Kidney epithelial cell (primary cell): Measurements from ENCODE around the gene TNFRSF4. TPM values are rescaled to one million over a fixed set of nuclear protein-coding genes. Genes with fewer than 3 reads are reported as not detected.
A peak's percentile ranks its signal among the peaks of the same experiment; 100 is the strongest.

ENCODE experiments used
- DNase-seq: peaks from one replicate; pipeline ENCODE4 v3.0.0-alpha.2; 2010; ENCODE audit warnings: low read depth
- H3K27me3 ChIP-seq: 2 replicates; pipeline ENCODE4 v1.6.0; 2011; ENCODE audit warnings: low read length; ENCODE audit not compliant: control insufficient read depth, insufficient read depth
- H3K36me3 ChIP-seq: 2 replicates; pipeline ENCODE4 v1.5.1; 2011; ENCODE audit warnings: low read length; ENCODE audit not compliant: control insufficient read depth, insufficient read depth
- H3K4me3 ChIP-seq: 2 replicates; pipeline ENCODE4 v1.5.1; 2011; ENCODE audit warnings: low read depth, mild to moderate bottlenecking, control low read depth, low read length
- total RNA-seq: library from RNA; depleted of rRNA; stranded (reverse); fragments of >200 nt; gene quantifications from 2 replicates; pipeline ENCODE4 v1.2.3, GENCODE V29; 2015
- TF ChIP-seq, protein P1 (sequence below): IDR thresholded peaks from 2 replicates; pipeline ENCODE4 v1.5.1; 2011; ENCODE audit warnings: mild to moderate bottlenecking, moderate library complexity, low read length, control low read depth, inconsistent platforms; ENCODE audit not compliant: insufficient read depth, poor library complexity, severe bottlenecking

TNFRSF4 gene
- total RNA-seq, 1 donor from 2014 or later = 0.25 TPM

GRCh38 chr1:1204425-1204920 lies 9.5 kb downstream of the TNFRSF4 start:
- Histone ChIP-seq H3K36me3 (no peaks in the 10 kb centered on the region), H3K27me3 (peaks cover 20% of the 10 kb centered on the region), H3K4me3 (no peak overlapping the region)
- TF ChIP-seq, protein P1, sequence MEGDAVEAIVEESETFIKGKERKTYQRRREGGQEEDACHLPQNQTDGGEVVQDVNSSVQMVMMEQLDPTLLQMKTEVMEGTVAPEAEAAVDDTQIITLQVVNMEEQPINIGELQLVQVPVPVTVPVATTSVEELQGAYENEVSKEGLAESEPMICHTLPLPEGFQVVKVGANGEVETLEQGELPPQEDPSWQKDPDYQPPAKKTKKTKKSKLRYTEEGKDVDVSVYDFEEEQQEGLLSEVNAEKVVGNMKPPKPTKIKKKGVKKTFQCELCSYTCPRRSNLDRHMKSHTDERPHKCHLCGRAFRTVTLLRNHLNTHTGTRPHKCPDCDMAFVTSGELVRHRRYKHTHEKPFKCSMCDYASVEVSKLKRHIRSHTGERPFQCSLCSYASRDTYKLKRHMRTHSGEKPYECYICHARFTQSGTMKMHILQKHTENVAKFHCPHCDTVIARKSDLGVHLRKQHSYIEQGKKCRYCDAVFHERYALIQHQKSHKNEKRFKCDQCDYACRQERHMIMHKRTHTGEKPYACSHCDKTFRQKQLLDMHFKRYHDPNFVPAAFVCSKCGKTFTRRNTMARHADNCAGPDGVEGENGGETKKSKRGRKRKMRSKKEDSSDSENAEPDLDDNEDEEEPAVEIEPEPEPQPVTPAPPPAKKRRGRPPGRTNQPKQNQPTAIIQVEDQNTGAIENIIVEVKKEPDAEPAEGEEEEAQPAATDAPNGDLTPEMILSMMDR = no peak
- DNase-seq = no peak

DNA sequence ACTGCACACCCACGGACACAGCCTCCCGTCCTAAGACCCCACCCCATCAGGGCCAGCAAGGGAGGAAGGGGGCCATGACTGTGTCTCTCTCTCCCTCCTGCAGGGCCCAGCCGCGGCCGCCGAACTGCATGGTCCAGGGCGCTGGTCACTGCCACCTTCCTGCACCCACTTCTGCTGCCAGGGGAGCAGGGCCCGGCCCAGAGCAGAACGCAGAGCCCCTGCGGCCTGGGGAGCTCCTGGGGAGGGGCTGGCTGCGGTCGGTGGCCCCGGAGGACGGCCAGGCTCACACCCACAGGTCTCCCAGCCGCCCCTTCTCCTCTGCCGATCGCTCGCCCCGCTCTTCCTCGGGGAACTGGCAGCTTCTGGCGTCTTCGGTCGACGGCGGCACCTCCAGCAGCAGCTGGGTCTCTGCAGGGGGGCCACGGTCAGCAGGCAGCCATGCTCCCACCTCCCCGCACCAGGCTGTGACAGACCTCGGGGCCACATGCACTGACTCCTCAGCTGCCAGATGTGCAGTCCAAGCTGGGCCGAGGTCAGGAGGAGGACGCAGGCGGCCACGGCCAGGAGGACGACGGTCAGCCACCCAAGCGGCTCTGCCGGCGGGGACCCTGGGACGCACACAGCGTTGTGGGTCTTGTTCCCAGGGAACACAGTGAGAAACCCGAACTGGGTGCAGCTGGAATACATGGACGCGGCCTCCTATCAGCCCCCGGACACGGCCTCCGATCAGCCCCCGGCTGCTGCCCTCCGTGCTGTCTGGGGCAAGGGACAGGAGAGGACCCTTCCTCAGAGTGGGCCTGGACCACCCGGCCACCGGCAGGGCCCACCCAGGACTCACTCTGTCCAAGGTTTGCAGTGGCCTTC lies 10.2 kb downstream of the TNFRSF4 start:
- TF ChIP-seq, protein P1 = no peak
- Histone ChIP-seq H3K27me3 (peaks cover 20% of the 10 kb centered on the region), H3K36me3 (no peaks in the 10 kb centered on the region), H3K4me3 (no peak overlapping the region)
- DNase-seq = no peak

DNA sequence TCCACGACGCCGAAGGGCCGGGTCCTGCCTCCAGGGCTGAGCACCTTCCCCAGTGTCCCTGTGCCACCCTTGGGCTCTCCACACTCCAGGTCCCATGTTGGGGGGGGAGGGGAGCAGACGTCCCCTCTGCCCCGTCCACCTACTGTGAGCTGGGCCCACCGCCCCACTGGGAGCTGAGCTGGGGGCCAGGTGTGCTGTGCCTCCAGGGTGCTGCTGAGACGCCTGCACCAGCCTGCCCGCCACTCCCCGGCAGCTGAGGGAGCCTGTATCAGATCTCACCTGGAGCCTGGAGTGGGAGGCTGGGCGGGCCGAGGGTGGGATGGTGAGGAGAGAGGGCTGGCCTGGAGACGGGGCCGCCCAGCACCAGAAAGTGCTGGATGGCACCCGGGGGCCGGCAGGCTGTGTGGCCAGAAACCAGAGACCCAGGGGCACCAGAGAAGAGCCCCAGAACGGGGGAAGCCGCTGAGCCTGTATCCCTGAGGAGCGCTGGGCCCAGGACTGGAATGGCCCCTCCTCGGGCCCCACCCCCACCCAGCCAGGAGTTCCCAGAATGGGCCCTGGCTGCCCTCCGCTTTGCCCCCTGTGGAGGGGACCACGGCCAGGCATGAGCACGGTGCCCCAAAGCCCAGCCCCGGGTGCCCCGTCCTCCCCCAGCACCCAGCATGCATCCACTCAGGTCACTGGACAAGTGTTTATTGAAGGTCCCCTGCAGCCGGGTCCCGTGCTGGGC lies 11.0 kb downstream of the TNFRSF4 start:
- H3K36me3 ChIP-seq = no peaks in the 10 kb centered on the region
- H3K27me3 ChIP-seq = peaks cover 20% of the 10 kb centered on the region
- no peak for DNase-seq
- H3K4me3 ChIP-seq = no peak overlapping the region
- TF ChIP-seq, protein P1 = no peak

DNA sequence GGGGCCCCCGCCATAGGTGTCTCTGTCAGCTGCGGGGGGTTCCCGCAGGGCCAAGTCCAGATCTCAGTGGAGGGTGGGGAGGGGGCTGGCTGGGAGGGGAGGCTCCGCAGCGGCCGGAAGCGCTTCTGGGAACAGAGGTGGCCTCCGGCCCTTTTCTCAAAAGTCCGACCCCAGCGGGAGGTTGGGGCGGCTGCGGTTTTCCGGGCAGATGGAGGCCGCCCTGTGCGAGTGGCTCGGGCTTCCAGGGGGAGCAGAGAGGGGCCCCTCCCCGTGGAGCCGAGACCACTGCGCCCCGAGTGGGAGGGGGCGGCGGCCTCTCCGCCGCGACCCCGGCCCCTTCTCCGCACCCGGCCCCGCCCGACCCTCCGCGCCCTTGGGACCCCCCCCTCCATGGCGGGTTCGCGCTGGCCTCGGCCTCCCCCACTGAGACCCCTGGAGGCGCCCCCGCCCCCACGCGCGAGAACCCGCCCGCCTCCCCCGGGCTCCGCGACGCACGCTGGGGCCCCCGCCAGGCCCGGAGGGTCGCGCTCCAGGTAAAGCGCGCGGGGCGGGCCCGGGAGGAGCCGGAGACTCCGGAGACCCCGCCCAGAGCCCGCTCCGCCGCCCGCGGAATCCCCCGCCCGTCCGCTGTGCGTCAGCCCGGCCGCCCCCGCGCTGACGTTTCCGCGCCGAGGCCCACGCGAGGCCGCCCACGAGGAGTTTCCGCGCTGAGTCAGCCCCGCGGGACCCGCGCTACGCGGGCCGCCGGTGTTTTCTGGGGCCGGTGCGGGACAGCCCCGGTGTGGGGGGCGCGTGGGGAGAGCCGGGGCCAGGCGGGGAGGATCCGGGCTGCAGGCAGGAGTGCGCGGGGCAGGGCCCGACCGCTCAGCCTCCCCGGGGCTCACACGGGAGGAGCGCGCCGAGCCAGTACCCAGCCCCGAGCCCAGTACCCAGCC lies 12.8 kb downstream of the TNFRSF4 start:
- H3K4me3 ChIP-seq = peak overlapping the region; percentile 27
- TF ChIP-seq, protein P1 = no peak
- H3K27me3 ChIP-seq = peaks cover 14% of the 10 kb centered on the region
- no peaks in the 10 kb centered on the region for H3K36me3 ChIP-seq
- DNase-seq = no peak

GRCh38 chr1:1199961-1200875 lies 13.7 kb downstream of the TNFRSF4 start:
- Histone ChIP-seq H3K27me3 (peaks cover 9% of the 10 kb centered on the region), H3K36me3 (no peaks in the 10 kb centered on the region), H3K4me3 (no peak overlapping the region)
- no peak for DNase-seq
- TF ChIP-seq, protein P1 = no peak
